OCI-LY7 (cell line): ENCODE data around the gene CAMKK1. TPM values are rescaled to one million over a fixed set of nuclear protein-coding genes. Genes with fewer than 3 reads are reported as not detected.
"Not testable (repeated sequence)": the region's sequence is repeated elsewhere in the genome, so short reads cannot be mapped to it uniquely, and the experiment has no call there.

Experiments
- BruUV-seq: library from RNA; stranded (reverse); fragments of 400-500 nt; replicated peaks from 2 replicates; lab custom pipeline; 2021; lab: Mats Ljungman, UMichigan
- CTCF ChIA-PET: fragments of 300-600 bp; sonication (Branson Sonifier 250); formaldehyde crosslinking; loops from one replicate; lab custom pipeline; 2022; ENCODE audit warnings: antibody characterized with exemption; ENCODE audit not compliant: unreplicated experiment; lab: Charles Lee
- POLR2A ChIA-PET: fragments of 300-600 bp; sonication (Branson Sonifier 250); formaldehyde crosslinking; loops from one replicate; lab custom pipeline; 2022; ENCODE audit warnings: antibody characterized with exemption; lab: Charles Lee
- DNase-seq: peaks from one replicate; pipeline ENCODE4 v3.0.0-alpha.2; 2015; ENCODE audit warnings: low spot score
- H2AFZ ChIP-seq: fragments of 200-600 bp; sonication (generic), shearing (Covaris generic); 2 replicates; pipeline ENCODE4 v1.6.1; 2014; ENCODE audit warnings: mild to moderate bottlenecking, antibody characterized with exemption, low read length, moderate library complexity
- H3K27ac ChIP-seq: fragments of 200-600 bp; sonication (generic); 2 replicates; pipeline ENCODE4 v1.5.1; 2014; ENCODE audit warnings: mixed run types, low read depth, mild to moderate bottlenecking, moderate library complexity, low read length, inconsistent platforms; ENCODE audit not compliant: poor library complexity, severe bottlenecking
- H3K36me3 ChIP-seq: fragments of 200-600 bp; sonication (generic); 2 replicates; pipeline ENCODE4 v1.6.1; 2014; ENCODE audit warnings: mild to moderate bottlenecking, antibody characterized with exemption, low read length, moderate library complexity, mixed read lengths; ENCODE audit not compliant: insufficient read depth
- H3K4me1 ChIP-seq: fragments of 200-600 bp; sonication (generic); 2 replicates; pipeline ENCODE4 v1.5.1; 2014; ENCODE audit warnings: mild to moderate bottlenecking, low read length; ENCODE audit not compliant: insufficient read depth, poor library complexity, severe bottlenecking
- H3K4me2 ChIP-seq: fragments of 200-600 bp; sonication (generic); 2 replicates; pipeline ENCODE4 v1.6.1; 2014; ENCODE audit warnings: mild to moderate bottlenecking, low read length
- H3K4me3 ChIP-seq: fragments of 200-600 bp; sonication (generic); 2 replicates; pipeline ENCODE4 v1.5.1; 2014; ENCODE audit warnings: mild to moderate bottlenecking, low read depth, low read length; ENCODE audit not compliant: poor library complexity, severe bottlenecking
- H3K79me2 ChIP-seq: fragments of 200-600 bp; sonication (generic); 2 replicates; pipeline ENCODE4 v1.6.1; 2016; ENCODE audit warnings: low read depth, mild to moderate bottlenecking, low read length, moderate library complexity, mixed read lengths; ENCODE audit not compliant: insufficient read depth
- H3K9me2 ChIP-seq: fragments of 200-600 bp; sonication (generic); 2 replicates; pipeline ENCODE4 v1.6.1; 2016; ENCODE audit warnings: mild to moderate bottlenecking, low read length, mixed read lengths; ENCODE audit not compliant: insufficient read depth
- H3K9me3 ChIP-seq: fragments of 200-600 bp; sonication (generic); 2 replicates; pipeline ENCODE4 v1.6.1; 2014; ENCODE audit warnings: mild to moderate bottlenecking, mixed run types, low read length, mixed read lengths
- H4K20me1 ChIP-seq: fragments of 200-600 bp; sonication (generic); 2 replicates; pipeline ENCODE4 v1.6.1; 2014; ENCODE audit warnings: mild to moderate bottlenecking, antibody characterized with exemption, low read length, moderate library complexity, mixed read lengths; ENCODE audit not compliant: insufficient read depth
- CTCF ChIP-seq: fragments of 200-600 bp; sonication (generic); conservative IDR thresholded peaks from 2 replicates; pipeline ENCODE4 v1.5.1; 2014; ENCODE audit warnings: mild to moderate bottlenecking, antibody characterized with exemption, low read length, moderate library complexity, mixed read lengths
- EZH2phosphoT487 ChIP-seq: fragments of 200-600 bp; sonication (generic); IDR thresholded peaks from 2 replicates; pipeline ENCODE4 v1.6.1; 2018; ENCODE audit warnings: low read depth, borderline replicate concordance, mild to moderate bottlenecking, mixed run types, antibody characterized with exemption, low read length, moderate library complexity, mixed read lengths
- intact Hi-C: fragments of 100-400 bp; cut with micrococcal nuclease; formaldehyde crosslinking; loops from one replicate; pipeline ENCODE4 v1.10.0; 2022; ENCODE audit not compliant: unreplicated experiment
- total RNA-seq, 2 experiments: library from RNA; depleted of rRNA in 1 of 2; stranded (reverse); fragments of >200 nt in 1 of 2; shearing (Covaris generic) in 1 of 2; gene quantifications; 2 replicates each; pipeline ENCODE4 v1.2.3, GENCODE V29; 2014 to 2022

Gene CAMKK1
- total RNA-seq, 2 experiments from 2014 or later = 2.7 TPM

GRCh38 chr17:3857261-3858105 is 35.4 kb downstream of the CAMKK1 start:
- no peaks in the 10 kb centered on the region for H3K9me3 ChIP-seq
- no TSS peak for BruUV-seq
- no peak overlapping the region for H3K27ac ChIP-seq
- no peak for DNase-seq
- no peaks in the 10 kb centered on the region for H3K36me3 ChIP-seq
- intact Hi-C loops = no loop called here
- no peaks in the 10 kb centered on the region for H3K79me2 ChIP-seq
- TF ChIP-seq EZH2phosphoT487 (no peak), CTCF (no peak)
- no peaks in the 10 kb centered on the region for H4K20me1 ChIP-seq
- H3K4me2 ChIP-seq = no peak overlapping the region
- H3K9me2 ChIP-seq = no peaks in the 10 kb centered on the region
- CTCF ChIA-PET = interaction anchor here (0.5 to 2.2 kb wide), 2 partner anchors 11 to 135 kb away, joined by 6 to 8 read pairs; partner anchors contain the start of gene NCBP3
- POLR2A ChIA-PET = interaction anchor here (0.7 to 1.8 kb wide), 5 partner anchors 11 to 217 kb away, joined by 3 to 5 read pairs (median 4); partner anchors contain the start of gene NCBP3
- no peak overlapping the region for H3K4me3 ChIP-seq
- no peak overlapping the region for H2AFZ ChIP-seq
- no peaks in the 10 kb centered on the region for H3K4me1 ChIP-seq

- H3K4me3 ChIP-seq, H3K27ac ChIP-seq, H2AFZ ChIP-seq, H3K9me2 ChIP-seq, H4K20me1 ChIP-seq, BruUV-seq, DNase-seq, H3K36me3 ChIP-seq, POLR2A ChIA-PET, H3K4me1 ChIP-seq, H3K4me2 ChIP-seq, H3K79me2 ChIP-seq, H3K9me3 ChIP-seq, intact Hi-C loops: not testable (repeated sequence)
- CTCF ChIA-PET = interaction anchor here (0.6 kb wide), 1 partner anchor 220 kb away, joined by 3 read pairs; no protein-coding TSS in a partner anchor
Measured at GRCh38 chr17:3854204-3854603, 38.6 kb downstream of the CAMKK1 start.

GRCh38 chr17:3852561-3852960 is 40.3 kb downstream of the CAMKK1 start:
- CTCF ChIA-PET = no interaction called here
- intact Hi-C loops = no loop called here

More at GRCh38 chr17:3852561-3852960, 40.3 kb downstream of the CAMKK1 start:
- no TSS peak for BruUV-seq
- H3K79me2 ChIP-seq = no peaks in the 10 kb centered on the region
- no peaks in the 10 kb centered on the region for H3K36me3 ChIP-seq
- H3K27ac ChIP-seq = no peak overlapping the region
- H4K20me1 ChIP-seq = no peaks in the 10 kb centered on the region
- H3K4me1 ChIP-seq = no peaks in the 10 kb centered on the region
- no peaks in the 10 kb centered on the region for H3K9me3 ChIP-seq
- POLR2A ChIA-PET = no interaction called here
- TF ChIP-seq CTCF (no peak), EZH2phosphoT487 (no peak)
- no peak overlapping the region for H2AFZ ChIP-seq
- no peak overlapping the region for H3K4me3 ChIP-seq
- DNase-seq = no peak
- H3K4me2 ChIP-seq = no peak overlapping the region
- H3K9me2 ChIP-seq = no peaks in the 10 kb centered on the region
